Measurements from ENCODE around the gene ATRN.
"Not testable (repeated sequence)": the region's sequence is repeated elsewhere in the genome, so short reads cannot be mapped to it uniquely, and the experiment has no call there.

ATRN gene

DNA sequence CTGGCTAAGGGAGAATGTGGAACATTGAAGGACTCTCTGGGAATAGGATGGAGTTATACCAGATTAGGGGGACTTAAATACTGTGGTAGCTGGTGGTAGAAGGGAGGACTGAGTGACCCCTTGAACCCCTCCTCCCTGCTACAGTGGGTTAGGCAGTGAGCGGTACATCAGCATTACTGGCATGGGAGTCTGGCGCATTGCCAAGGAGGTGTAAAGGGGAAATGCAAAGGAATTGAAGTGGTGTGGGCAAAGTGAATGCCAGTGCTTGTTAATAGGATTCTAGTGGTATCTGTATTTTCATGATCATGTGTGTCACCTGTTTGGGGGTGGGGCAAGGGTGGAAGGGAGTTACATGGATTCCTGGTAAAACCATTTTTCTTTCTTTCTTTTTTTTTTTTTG lies 132.3 kb downstream of the ATRN start:
- Histone ChIP-seq H3K27me3 (ENCODE audit: insufficient read depth, low read length) (no peaks in the 10 kb centered on the region), H3K9me3 (ENCODE audit: low read length) (no peaks in the 10 kb centered on the region), H4K20me1 (ENCODE audit: insufficient read depth, low read length) (no peaks in the 10 kb centered on the region), H3K36me3 (ENCODE audit: insufficient read depth, low read length) (peaks cover 4% of the 10 kb centered on the region; the same call in 1 of the 2 replicates), H3K9ac (ENCODE audit: low read length) (no peak overlapping the region), H2AFZ (ENCODE audit: low read length) (no peak overlapping the region), H3K4me1 (ENCODE audit: insufficient read depth, low read length, severe bottlenecking) (no peaks in the 10 kb centered on the region), H3K79me2 (ENCODE audit: insufficient read depth, low read length) (no peaks in the 10 kb centered on the region), H3K4me3 (ENCODE audit: low read depth, low read length, poor library complexity, severe bottlenecking) (no peak overlapping the region), H3F3A (ENCODE audit: insufficient read depth, low read length) (no peaks in the 10 kb centered on the region), H3K9me2 (ENCODE audit: low read depth, low read length) (no peaks in the 10 kb centered on the region), H3K27ac (ENCODE audit: low read depth, low read length, poor library complexity, severe bottlenecking) (no peak overlapping the region), H3K4me2 (ENCODE audit: low read length) (no peak overlapping the region)
- no peak for TF ChIP-seq EZH2 (IDR thresholded peaks at IDR 0.05; ENCODE audit: borderline replicate concordance, low read length)
- TF ChIP-seq, protein P1, sequence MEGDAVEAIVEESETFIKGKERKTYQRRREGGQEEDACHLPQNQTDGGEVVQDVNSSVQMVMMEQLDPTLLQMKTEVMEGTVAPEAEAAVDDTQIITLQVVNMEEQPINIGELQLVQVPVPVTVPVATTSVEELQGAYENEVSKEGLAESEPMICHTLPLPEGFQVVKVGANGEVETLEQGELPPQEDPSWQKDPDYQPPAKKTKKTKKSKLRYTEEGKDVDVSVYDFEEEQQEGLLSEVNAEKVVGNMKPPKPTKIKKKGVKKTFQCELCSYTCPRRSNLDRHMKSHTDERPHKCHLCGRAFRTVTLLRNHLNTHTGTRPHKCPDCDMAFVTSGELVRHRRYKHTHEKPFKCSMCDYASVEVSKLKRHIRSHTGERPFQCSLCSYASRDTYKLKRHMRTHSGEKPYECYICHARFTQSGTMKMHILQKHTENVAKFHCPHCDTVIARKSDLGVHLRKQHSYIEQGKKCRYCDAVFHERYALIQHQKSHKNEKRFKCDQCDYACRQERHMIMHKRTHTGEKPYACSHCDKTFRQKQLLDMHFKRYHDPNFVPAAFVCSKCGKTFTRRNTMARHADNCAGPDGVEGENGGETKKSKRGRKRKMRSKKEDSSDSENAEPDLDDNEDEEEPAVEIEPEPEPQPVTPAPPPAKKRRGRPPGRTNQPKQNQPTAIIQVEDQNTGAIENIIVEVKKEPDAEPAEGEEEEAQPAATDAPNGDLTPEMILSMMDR (IDR thresholded peaks at IDR 0.05; ENCODE audit: low read length): no peak

DNA sequence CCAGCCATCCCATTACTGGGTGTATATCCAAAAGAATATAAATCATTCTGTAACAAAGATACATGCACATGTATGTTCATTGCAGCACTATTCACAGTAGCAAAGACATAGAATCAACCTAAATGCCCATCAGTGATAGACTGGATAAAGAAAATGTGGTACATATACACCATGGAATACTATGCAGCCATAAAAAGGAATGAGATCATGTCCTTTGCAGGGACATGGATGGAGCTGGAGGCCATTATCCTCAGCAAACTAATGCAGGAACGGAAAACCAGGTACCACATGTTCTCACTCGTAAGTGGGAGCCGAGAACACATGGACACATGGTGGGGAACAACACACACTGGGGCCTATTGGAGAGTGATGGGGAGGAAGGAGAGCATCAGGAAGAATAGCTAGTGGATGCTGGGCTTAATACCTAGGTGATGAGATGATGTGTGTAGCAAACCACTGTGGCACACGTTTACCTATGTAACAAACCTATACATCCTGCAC lies 134.6 kb downstream of the ATRN start:
- not testable (repeated sequence) for H3K9me2 ChIP-seq (ENCODE audit: low read depth, low read length)

DNA sequence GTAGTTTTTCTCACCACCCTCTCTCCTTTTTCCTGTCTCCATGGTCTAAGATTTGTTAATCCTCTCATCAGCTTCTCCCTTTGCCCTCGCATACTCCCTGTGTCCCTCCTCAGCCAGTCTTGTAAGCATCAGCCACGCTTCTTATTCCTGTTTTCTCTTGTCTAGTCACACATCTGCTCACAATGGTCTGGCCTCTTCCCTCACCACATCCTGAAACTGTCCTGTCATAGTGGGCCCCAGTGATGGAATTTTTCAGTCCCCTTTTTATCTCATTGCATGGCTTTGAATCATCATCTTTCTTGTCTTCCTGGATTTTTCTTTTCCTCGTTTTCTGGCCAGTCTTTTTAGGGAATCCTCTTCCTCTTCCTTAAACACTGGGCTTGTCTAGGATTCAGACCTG lies 135.2 kb downstream of the ATRN start:
- Histone ChIP-seq H3F3A (ENCODE audit: insufficient read depth, low read length) (no peaks in the 10 kb centered on the region), H3K27me3 (ENCODE audit: insufficient read depth, low read length) (no peaks in the 10 kb centered on the region), H3K27ac (ENCODE audit: low read depth, low read length, poor library complexity, severe bottlenecking) (no peak overlapping the region), H2AFZ (ENCODE audit: low read length) (no peak overlapping the region), H3K4me2 (ENCODE audit: low read length) (no peak overlapping the region), H3K36me3 (ENCODE audit: insufficient read depth, low read length) (no peaks in the 10 kb centered on the region), H3K9me2 (ENCODE audit: low read depth, low read length) (no peaks in the 10 kb centered on the region), H4K20me1 (ENCODE audit: insufficient read depth, low read length) (no peaks in the 10 kb centered on the region), H3K4me3 (ENCODE audit: low read depth, low read length, poor library complexity, severe bottlenecking) (no peak overlapping the region), H3K4me1 (ENCODE audit: insufficient read depth, low read length, severe bottlenecking) (no peaks in the 10 kb centered on the region), H3K9me3 (ENCODE audit: low read length) (no peaks in the 10 kb centered on the region), H3K79me2 (ENCODE audit: insufficient read depth, low read length) (no peaks in the 10 kb centered on the region), H3K9ac (ENCODE audit: low read length) (no peak overlapping the region)
- TF ChIP-seq, protein P1 (IDR thresholded peaks at IDR 0.05; ENCODE audit: low read length): no peak
- TF ChIP-seq EZH2 (IDR thresholded peaks at IDR 0.05; ENCODE audit: borderline replicate concordance, low read length): no peak

More for the DNA sequence above, 134.6 kb downstream of the ATRN start:
- H3K4me3 ChIP-seq (ENCODE audit: low read depth, low read length, poor library complexity, severe bottlenecking); H3K4me2 ChIP-seq (ENCODE audit: low read length); H3F3A ChIP-seq (ENCODE audit: insufficient read depth, low read length); H3K27ac ChIP-seq (ENCODE audit: low read depth, low read length, poor library complexity, severe bottlenecking); H3K27me3 ChIP-seq (ENCODE audit: insufficient read depth, low read length); H3K9ac ChIP-seq (ENCODE audit: low read length); H4K20me1 ChIP-seq (ENCODE audit: insufficient read depth, low read length); H3K79me2 ChIP-seq (ENCODE audit: insufficient read depth, low read length); H3K9me3 ChIP-seq (ENCODE audit: low read length); H2AFZ ChIP-seq (ENCODE audit: low read length); H3K36me3 ChIP-seq (ENCODE audit: insufficient read depth, low read length); H3K4me1 ChIP-seq (ENCODE audit: insufficient read depth, low read length, severe bottlenecking): not testable (repeated sequence)

DNA sequence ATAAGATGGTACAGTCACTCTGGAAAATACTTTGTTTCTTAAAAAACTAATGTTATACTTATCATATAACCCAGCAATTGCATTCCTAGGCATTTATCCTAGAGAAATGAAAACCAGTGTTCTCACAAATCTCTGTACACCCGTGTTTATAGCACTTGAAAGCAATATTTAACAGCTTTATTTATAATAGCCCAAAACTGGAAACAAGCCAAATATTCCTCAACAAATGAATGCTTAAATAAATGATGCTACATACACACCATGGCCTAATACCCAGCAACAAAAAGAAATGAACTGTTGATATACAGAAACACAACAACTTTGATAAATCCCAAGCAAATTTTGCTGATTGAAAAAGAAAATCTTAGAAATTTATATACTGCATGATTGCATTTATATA lies 141.1 kb downstream of the ATRN start:
- H2AFZ ChIP-seq (ENCODE audit: low read length): no peak overlapping the region
- H3K9ac ChIP-seq (ENCODE audit: low read length): no peak overlapping the region
- H3K9me3 ChIP-seq (ENCODE audit: low read length): no peaks in the 10 kb centered on the region
- peaks cover 12% of the 10 kb centered on the region for H3K4me1 ChIP-seq (ENCODE audit: insufficient read depth, low read length, severe bottlenecking)
- no peaks in the 10 kb centered on the region for H3K36me3 ChIP-seq (ENCODE audit: insufficient read depth, low read length)
- no peaks in the 10 kb centered on the region for H4K20me1 ChIP-seq (ENCODE audit: insufficient read depth, low read length)
- H3K9me2 ChIP-seq (ENCODE audit: low read depth, low read length): no peaks in the 10 kb centered on the region
- H3K4me3 ChIP-seq (ENCODE audit: low read depth, low read length, poor library complexity, severe bottlenecking): no peak overlapping the region
- H3K27me3 ChIP-seq (ENCODE audit: insufficient read depth, low read length): no peaks in the 10 kb centered on the region
- H3K4me2 ChIP-seq (ENCODE audit: low read length): no peak overlapping the region
- TF ChIP-seq, protein P1 (IDR thresholded peaks at IDR 0.05; ENCODE audit: low read length): no peak
- no peak for TF ChIP-seq EZH2 (IDR thresholded peaks at IDR 0.05; ENCODE audit: borderline replicate concordance, low read length)
- H3F3A ChIP-seq (ENCODE audit: insufficient read depth, low read length): no peaks in the 10 kb centered on the region
- no peak overlapping the region for H3K27ac ChIP-seq (ENCODE audit: low read depth, low read length, poor library complexity, severe bottlenecking)
- H3K79me2 ChIP-seq (ENCODE audit: insufficient read depth, low read length): no peaks in the 10 kb centered on the region

Data from OCI-LY1 (cell line).